Upper lobe of right lung (tissue), 1 donor: ENCODE results near the gene PDE9A. TPM values are rescaled to one million over a fixed set of nuclear protein-coding genes. Genes with fewer than 3 reads are reported as not detected.
A peak's percentile ranks its signal among the peaks of the same experiment; 100 is the strongest.

Source experiments
- ATAC-seq: fragments of 200-7000 bp; cut with Tn5 transposase; one replicate; pipeline ENCODE4 v1.9.1; 2020; ENCODE audit warnings: mild to moderate bottlenecking, moderate library complexity
- DNase-seq: peaks from one replicate; pipeline ENCODE4 v3.0.0-alpha.2; 2020
- H3K27ac ChIP-seq: fragments of 200-600 bp; one replicate; pipeline ENCODE4 v1.8.0; 2022
- H3K27me3 ChIP-seq: fragments of 200-600 bp; one replicate; pipeline ENCODE4 v1.8.0; 2022; ENCODE audit warnings: mild to moderate bottlenecking
- H3K36me3 ChIP-seq: fragments of 200-600 bp; one replicate; pipeline ENCODE4 v1.8.0; 2022
- H3K4me1 ChIP-seq: fragments of 200-600 bp; one replicate; pipeline ENCODE4 v1.8.0; 2022
- H3K4me3 ChIP-seq: fragments of 200-600 bp; one replicate; pipeline ENCODE4 v1.8.0; 2022; ENCODE audit warnings: mild to moderate bottlenecking
- H3K9me3 ChIP-seq: fragments of 200-600 bp; one replicate; pipeline ENCODE4 v1.8.0; 2022
- intact Hi-C: fragments of 100-400 bp; cut with DNase I; formaldehyde crosslinking; loops from one replicate; pipeline ENCODE4 v1.11.0; 2022
- total RNA-seq: library from RNA; stranded (reverse); fragmentation: NEBNext Ultra II Directional; extraction: Animal tissue kit (Norgen Biotek cat#: 25700); gene quantifications from one replicate; pipeline ENCODE4 v1.2.1, GENCODE V29; 2021
- TF ChIP-seq, protein P1 (sequence below): fragments of 200-600 bp; IDR thresholded peaks from one replicate; pipeline ENCODE4 v1.8.0; 2022; ENCODE audit warnings: antibody characterized with exemption
- donor health status: DM: no; HTN: yes; CAD: no; lungs with severe emphysema.

Gene PDE9A
- total RNA-seq, 1 donor from 2014 or later, result 15.3 TPM

DNA sequence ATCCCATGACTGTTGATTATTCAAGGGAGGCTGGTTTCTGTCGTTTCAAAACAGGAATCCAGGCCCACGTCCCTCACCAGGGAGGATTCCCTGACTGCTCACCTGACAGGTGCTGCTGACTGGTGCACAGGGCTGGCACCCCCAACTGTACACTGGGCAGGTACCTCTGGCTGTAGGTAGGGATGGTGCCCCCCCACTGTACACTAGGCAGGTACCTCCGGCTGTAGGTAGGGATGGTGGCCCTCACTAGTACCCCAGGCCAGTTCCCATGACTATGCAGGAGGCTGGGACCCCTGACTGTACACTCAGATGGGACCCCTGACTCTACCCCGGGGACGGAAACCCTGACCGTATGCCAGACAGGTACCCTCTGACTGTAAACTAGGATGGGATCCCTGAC is 33.6 kb upstream of the PDE9A start:
- Histone ChIP-seq H3K36me3 (no peaks in the 10 kb centered on the region), H3K27me3 (peaks cover 18% of the 10 kb centered on the region), H3K27ac (no peak overlapping the region), H3K4me3 (no peak overlapping the region), H3K4me1 (peaks cover 9% of the 10 kb centered on the region), H3K9me3 (no peaks in the 10 kb centered on the region)
- intact Hi-C loops, result no loop called here
- ATAC-seq, result no peak
- DNase-seq, result no peak
- TF ChIP-seq, protein P1, sequence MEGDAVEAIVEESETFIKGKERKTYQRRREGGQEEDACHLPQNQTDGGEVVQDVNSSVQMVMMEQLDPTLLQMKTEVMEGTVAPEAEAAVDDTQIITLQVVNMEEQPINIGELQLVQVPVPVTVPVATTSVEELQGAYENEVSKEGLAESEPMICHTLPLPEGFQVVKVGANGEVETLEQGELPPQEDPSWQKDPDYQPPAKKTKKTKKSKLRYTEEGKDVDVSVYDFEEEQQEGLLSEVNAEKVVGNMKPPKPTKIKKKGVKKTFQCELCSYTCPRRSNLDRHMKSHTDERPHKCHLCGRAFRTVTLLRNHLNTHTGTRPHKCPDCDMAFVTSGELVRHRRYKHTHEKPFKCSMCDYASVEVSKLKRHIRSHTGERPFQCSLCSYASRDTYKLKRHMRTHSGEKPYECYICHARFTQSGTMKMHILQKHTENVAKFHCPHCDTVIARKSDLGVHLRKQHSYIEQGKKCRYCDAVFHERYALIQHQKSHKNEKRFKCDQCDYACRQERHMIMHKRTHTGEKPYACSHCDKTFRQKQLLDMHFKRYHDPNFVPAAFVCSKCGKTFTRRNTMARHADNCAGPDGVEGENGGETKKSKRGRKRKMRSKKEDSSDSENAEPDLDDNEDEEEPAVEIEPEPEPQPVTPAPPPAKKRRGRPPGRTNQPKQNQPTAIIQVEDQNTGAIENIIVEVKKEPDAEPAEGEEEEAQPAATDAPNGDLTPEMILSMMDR, result no peak

DNA sequence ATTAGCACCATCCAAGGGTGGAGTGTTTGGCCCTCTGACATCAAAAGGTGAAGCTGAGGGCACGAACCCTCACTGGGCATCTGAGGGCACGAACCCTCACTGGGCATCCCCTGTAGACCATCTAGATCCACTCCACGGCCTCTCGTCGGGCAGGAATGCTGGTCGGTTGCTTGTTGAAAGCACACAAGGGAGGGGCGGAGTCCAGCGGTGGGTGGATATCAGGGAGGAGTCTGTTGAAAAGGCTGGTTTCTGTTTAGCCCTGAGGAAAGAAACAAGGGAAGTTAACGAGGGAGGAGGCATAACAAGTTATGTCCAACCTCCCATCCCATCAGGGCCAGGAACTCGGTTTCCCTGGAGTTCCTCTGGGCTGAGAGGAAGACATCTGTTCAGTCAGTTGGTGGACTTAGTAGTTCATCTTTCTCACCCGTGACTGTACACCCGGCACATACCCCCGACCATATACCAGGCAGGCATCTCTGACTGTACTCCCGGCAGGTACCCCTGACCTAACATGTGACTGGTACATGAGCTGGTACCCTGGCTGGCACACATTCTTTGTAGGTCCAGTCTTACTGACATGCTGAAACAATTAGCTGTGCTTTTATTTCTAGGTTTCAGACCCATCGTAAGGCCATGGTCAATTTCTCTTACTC is 32.1 kb upstream of the PDE9A start:
- no peaks in the 10 kb centered on the region for H3K36me3 ChIP-seq
- DNase-seq (peak; percentile 31), ATAC-seq (peak; percentile 45)
- no peaks in the 10 kb centered on the region for H3K9me3 ChIP-seq
- H3K4me1 ChIP-seq, result peaks cover 6% of the 10 kb centered on the region
- H3K27me3 ChIP-seq, result peaks cover 21% of the 10 kb centered on the region
- no peak overlapping the region for H3K4me3 ChIP-seq
- no peak overlapping the region for H3K27ac ChIP-seq
- TF ChIP-seq, protein P1, result no peak
- intact Hi-C loops, result no loop called here

DNA sequence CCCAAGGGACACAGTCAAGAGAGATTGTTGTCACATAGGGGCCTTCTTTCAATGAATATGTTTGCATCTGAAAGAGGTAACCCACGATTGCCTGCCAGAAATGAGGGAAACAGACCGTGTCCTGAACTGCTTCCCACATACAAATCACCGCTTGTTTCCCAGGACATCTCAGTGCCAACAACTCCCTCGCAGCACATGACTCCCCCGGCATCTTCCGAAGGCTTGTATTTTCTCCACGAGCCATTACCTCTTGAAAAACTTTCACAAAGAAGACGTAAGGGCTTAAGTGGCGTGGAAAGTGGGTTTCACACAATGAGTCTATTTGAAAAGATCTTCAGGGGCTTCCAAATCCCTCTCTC is 31.6 kb upstream of the PDE9A start:
- no peaks in the 10 kb centered on the region for H3K36me3 ChIP-seq
- no peak overlapping the region for H3K27ac ChIP-seq
- peaks cover 23% of the 10 kb centered on the region for H3K27me3 ChIP-seq
- no peaks in the 10 kb centered on the region for H3K9me3 ChIP-seq
- intact Hi-C loops, result no loop called here
- DNase-seq, result peak; percentile 8
- H3K4me3 ChIP-seq, result no peak overlapping the region
- H3K4me1 ChIP-seq, result peaks cover 4% of the 10 kb centered on the region
- no peak for ATAC-seq
- TF ChIP-seq, protein P1, result no peak

DNA sequence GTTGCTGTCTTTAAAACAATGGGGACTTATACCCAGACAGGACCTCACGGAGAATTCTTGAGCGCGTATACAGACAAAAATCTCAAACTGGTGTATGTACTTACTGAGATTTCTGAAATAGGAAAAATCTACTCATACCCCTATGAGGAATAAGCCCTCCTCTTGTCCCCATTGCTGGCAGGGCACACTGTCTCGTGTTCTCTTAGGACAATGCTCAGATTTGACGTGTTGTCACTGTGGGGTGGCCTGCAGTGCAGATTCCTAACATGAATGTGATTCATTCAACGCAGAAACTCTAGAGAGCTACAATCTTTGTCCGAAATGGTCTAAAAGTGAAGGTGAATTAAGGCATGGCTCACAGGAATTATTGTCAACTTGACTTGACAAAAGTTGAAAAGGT is 31.1 kb upstream of the PDE9A start:
- DNase-seq (peak; percentile 9), ATAC-seq (no peak)
- H3K4me3 ChIP-seq, result no peak overlapping the region
- H3K27ac ChIP-seq, result no peak overlapping the region
- TF ChIP-seq, protein P1, result no peak
- no peaks in the 10 kb centered on the region for H3K9me3 ChIP-seq
- H3K4me1 ChIP-seq, result peaks cover 4% of the 10 kb centered on the region
- no peaks in the 10 kb centered on the region for H3K36me3 ChIP-seq
- peaks cover 18% of the 10 kb centered on the region for H3K27me3 ChIP-seq
- intact Hi-C loops, result no loop called here

DNA sequence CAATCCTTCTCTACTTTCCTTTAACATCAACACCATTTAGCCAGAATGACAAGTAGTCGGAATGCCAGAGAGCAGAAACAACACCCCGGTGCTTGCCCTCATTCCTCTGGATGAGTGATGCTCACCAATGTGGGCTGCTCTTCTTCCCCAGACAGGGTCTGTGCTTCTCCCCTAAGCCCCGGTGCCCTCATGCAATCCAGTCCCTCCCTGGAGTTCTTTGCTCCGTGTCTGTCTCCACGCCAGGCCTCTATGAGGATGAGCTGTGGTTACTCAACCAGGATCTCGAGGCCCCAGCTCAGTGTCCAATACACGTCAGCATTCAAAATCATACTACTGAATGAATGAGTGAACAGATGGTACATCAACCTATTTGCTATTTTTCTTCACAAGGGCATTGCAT is 29.7 kb upstream of the PDE9A start:
- ATAC-seq, result no peak
- TF ChIP-seq, protein P1, result no peak
- Histone ChIP-seq H3K9me3 (no peaks in the 10 kb centered on the region), H3K4me3 (no peak overlapping the region), H3K4me1 (peaks cover 4% of the 10 kb centered on the region), H3K36me3 (no peaks in the 10 kb centered on the region), H3K27me3 (peaks cover 14% of the 10 kb centered on the region), H3K27ac (no peak overlapping the region)
- intact Hi-C loops, result no loop called here
- peak; percentile 36 for DNase-seq
